Tibial nerve (tissue), 4 donors: ENCODE data around the gene NUDC. TPM values are rescaled to one million over a fixed set of nuclear protein-coding genes. Genes with fewer than 3 reads are reported as not detected.
A peak's percentile ranks its signal among the peaks of the same experiment; 100 is the strongest.

Experiments
- DNase-seq, 2 donors: peaks; one replicate each; pipeline ENCODE4 v3.0.0-alpha.2; 2019; ENCODE audit warnings: low spot score in 2 of 2
- H3K27ac ChIP-seq, 4 donors: fragments of 200-600 bp; sonication (generic) in 3 of 4; one replicate each; pipeline ENCODE4 v1.5.1; 2017 to 2019; ENCODE audit warnings: mild to moderate bottlenecking in 1 of 4
- H3K27me3 ChIP-seq, 2 donors: fragments of 200-600 bp; sonication (generic) in 1 of 2; one replicate each; pipeline versions ENCODE4 v1.5.1 to v1.6.0; 2017 to 2019
- H3K36me3 ChIP-seq, 3 donors: fragments of 200-600 bp; sonication (generic); one replicate each; pipeline ENCODE4 v1.5.1; 2018 to 2019
- H3K4me1 ChIP-seq, 4 donors: fragments of 200-600 bp; sonication (generic) in 3 of 4; one replicate each; pipeline ENCODE4 v1.5.1; 2017 to 2019
- H3K4me3 ChIP-seq, 4 donors: fragments of 200-600 bp; sonication (generic) in 3 of 4; one replicate each; pipeline ENCODE4 v1.5.1; 2017 to 2019; ENCODE audit warnings: mild to moderate bottlenecking in 1 of 4, moderate library complexity in 1 of 4
- H3K9me3 ChIP-seq, 4 donors: fragments of 200-600 bp; sonication (generic) in 3 of 4; one replicate each; pipeline ENCODE4 v1.5.1; 2017 to 2019
- CTCF ChIP-seq, 5 experiments: fragments of 200-600 bp in 3 of 5; fragments of 450-650 bp in 2 of 5; sonication (generic) in 3 of 5; IDR thresholded peaks; one replicate each; pipeline ENCODE4 v1.5.1; 2016 to 2019; ENCODE audit warnings: antibody characterized with exemption in 5 of 5, mild to moderate bottlenecking in 3 of 5, moderate library complexity in 2 of 5
- EP300 ChIP-seq, 2 donors: sonication (generic); formaldehyde crosslinking; IDR thresholded peaks; one replicate each; pipeline ENCODE4 v1.6.1; 2017; ENCODE audit warnings: antibody characterized with exemption in 2 of 2, mild to moderate bottlenecking in 1 of 2
- POLR2A ChIP-seq, 2 donors: fragments of 450-650 bp; IDR thresholded peaks; one replicate each; pipeline ENCODE4 v1.6.1; 2017; ENCODE audit warnings: antibody characterized with exemption in 2 of 2, mild to moderate bottlenecking in 2 of 2, moderate library complexity in 2 of 2
- WGBS, 2 donors: methylation state at CpG; one replicate each; pipeline ENCODE4 v1.1.5; 2018; 5-methylcytosine and 5-hydroxymethylcytosine counted together
- total RNA-seq, 4 donors: library from RNA; depleted of rRNA; stranded (reverse); fragments of >200 nt; gene quantifications; one replicate each; pipeline ENCODE4 v1.1.0, GENCODE V29; 2016

Gene NUDC
- total RNA-seq, 4 donors from 2014 or later = 47.9 to 60.9 (median 57.0) TPM

GRCh38 chr1:26882696-26883463 is 38.7 kb upstream of the NUDC start:
- Histone ChIP-seq H3K4me1 (peaks cover 0 to 3% (median 0%) of the 10 kb centered on the region in 4 donors), H3K9me3 (no peaks in the 10 kb centered on the region), H3K4me3 (no peak overlapping the region), H3K36me3 (peaks cover 10 to 99% (median 36%) of the 10 kb centered on the region in 3 donors), H3K27me3 (no peaks in the 10 kb centered on the region), H3K27ac (no peak overlapping the region)
- no peak for DNase-seq
- TF ChIP-seq POLR2A (IDR thresholded peaks at IDR 0.05) = no peak
- no peak for TF ChIP-seq CTCF (IDR thresholded peaks at IDR 0.05)
- TF ChIP-seq EP300 (IDR thresholded peaks at IDR 0.05) = no peak
- 88 to 90% methylated on average over 5 of the region's 5 CpGs for WGBS, 2 donors

- peaks cover 8 to 77% (median 32%) of the 10 kb centered on the region in 3 donors for H3K36me3 ChIP-seq
- no peak overlapping the region for H3K4me3 ChIP-seq
- TF ChIP-seq EP300 (IDR thresholded peaks at IDR 0.05) = no peak
- no peak for TF ChIP-seq POLR2A (IDR thresholded peaks at IDR 0.05)
- TF ChIP-seq CTCF (IDR thresholded peaks at IDR 0.05) = no peak
- H3K27ac ChIP-seq = no peak overlapping the region
- 78 to 81% methylated on average over 1 of the region's 1 CpG for WGBS, 2 donors
- H3K4me1 ChIP-seq = peaks cover 5 to 28% (median 17%) of the 10 kb centered on the region in 4 donors
- no peaks in the 10 kb centered on the region for H3K9me3 ChIP-seq
- DNase-seq = no peak
- no peaks in the 10 kb centered on the region for H3K27me3 ChIP-seq
These were observed 34.4 kb upstream of the NUDC start for GRCh38 chr1:26887125-26887524.

GRCh38 chr1:26888231-26888630 is 33.3 kb upstream of the NUDC start:
- H3K4me3 ChIP-seq = no peak overlapping the region
- DNase-seq = no peak
- H3K27ac ChIP-seq = no peak overlapping the region
- H3K9me3 ChIP-seq = no peaks in the 10 kb centered on the region
- no peaks in the 10 kb centered on the region for H3K27me3 ChIP-seq
- H3K36me3 ChIP-seq = peaks cover 10 to 77% (median 39%) of the 10 kb centered on the region in 3 donors
- TF ChIP-seq CTCF (IDR thresholded peaks at IDR 0.05) (no peak), EP300 (IDR thresholded peaks at IDR 0.05) (no peak), POLR2A (IDR thresholded peaks at IDR 0.05) (no peak)
- 92 to 94% methylated on average over 1 of the region's 1 CpG for WGBS, 2 donors
- peaks cover 5 to 28% (median 17%) of the 10 kb centered on the region in 4 donors for H3K4me1 ChIP-seq

- WGBS, 2 donors = 3 to 4% methylated on average over 50 to 56 of the region's 89 CpGs
- Histone ChIP-seq H3K27ac (peak within 1 kb of the TSS; percentile 85 to 97 (median 92)), H3K9me3 (no peaks in the 10 kb centered on the region), H3K36me3 (peaks cover 4 to 77% (median 32%) of the 10 kb centered on the region in 3 donors), H3K27me3 (no peaks in the 10 kb centered on the region), H3K4me3 (peak within 1 kb of the TSS; percentile 75 to 97 (median 81)), H3K4me1 (peaks cover 5 to 28% (median 17%) of the 10 kb centered on the region in 4 donors)
- peak; percentile 51 to 63 for DNase-seq
- TF ChIP-seq CTCF (IDR thresholded peaks at IDR 0.05) = no peak
- peak in 1 of 2 donors; percentile 41 for TF ChIP-seq POLR2A (IDR thresholded peaks at IDR 0.05)
- TF ChIP-seq EP300 (IDR thresholded peaks at IDR 0.05) = peak; percentile 28 to 83
These were observed 31.7 kb upstream of the NUDC start, which contains the start of gene GPN2 for GRCh38 chr1:26889551-26890466. Gene GPN2 (minus strand): TSS chr1:26890283. CDS start chr1:26890096, 187 bp downstream.
